SU-DHL-6 (cell line): ENCODE measurements around the gene EIF1AX.
"Not testable (repeated sequence)": the region's sequence is repeated elsewhere in the genome, so short reads cannot be mapped to it uniquely, and the experiment has no call there.

Source experiments
- H2AFZ ChIP-seq: fragments of 200-600 bp; sonication (generic); 2 replicates; pipeline ENCODE4 v1.6.1; 2014; ENCODE audit warnings: low read depth, mild to moderate bottlenecking, moderate library complexity, mixed read lengths, antibody characterized with exemption, low read length; ENCODE audit not compliant: severe bottlenecking
- H3F3A ChIP-seq: fragments of 200-600 bp; shearing (Covaris generic); 2 replicates; pipeline ENCODE4 v1.6.0; 2016; ENCODE audit warnings: antibody characterized with exemption, mild to moderate bottlenecking; ENCODE audit not compliant: insufficient read depth
- H3K27ac ChIP-seq: fragments of 200-600 bp; sonication (generic); 2 replicates; pipeline ENCODE4 v1.5.1; 2016; ENCODE audit warnings: low read depth, mild to moderate bottlenecking, low read length, moderate library complexity, mixed read lengths
- H3K27me3 ChIP-seq: fragments of 200-600 bp; sonication (generic), shearing (Covaris generic); 2 replicates; pipeline ENCODE4 v1.6.0; 2014; ENCODE audit warnings: mild to moderate bottlenecking, low read length
- H3K36me3 ChIP-seq: fragments of 200-600 bp; sonication (generic); 2 replicates; pipeline ENCODE4 v1.6.1; 2014; ENCODE audit warnings: mild to moderate bottlenecking, low read length, mixed read lengths
- H3K4me2 ChIP-seq: fragments of 300-600, 200-600 bp; shearing (Covaris generic), sonication (generic); 2 replicates; pipeline ENCODE4 v1.6.0; 2014; ENCODE audit warnings: low read length, low read depth, mild to moderate bottlenecking; ENCODE audit not compliant: poor library complexity, severe bottlenecking
- H3K4me3 ChIP-seq: fragments of 200-600 bp; sonication (generic); 2 replicates; pipeline ENCODE4 v1.5.1; 2014; ENCODE audit warnings: antibody characterized with exemption, low read length, mild to moderate bottlenecking, mixed read lengths; ENCODE audit not compliant: insufficient read depth, poor library complexity, severe bottlenecking
- H3K79me2 ChIP-seq: fragments of 200-600 bp; sonication (generic); 2 replicates; pipeline ENCODE4 v1.6.1; 2014; ENCODE audit warnings: mild to moderate bottlenecking, low read length, moderate library complexity; ENCODE audit not compliant: insufficient read depth
- H3K9ac ChIP-seq: fragments of 200-600 bp; sonication (generic); 2 replicates; pipeline ENCODE4 v1.7.0; 2014; ENCODE audit warnings: mild to moderate bottlenecking, low read length
- H3K9me2 ChIP-seq: fragments of 200-600 bp; sonication (generic); replicated peaks from 2 replicates; pipeline ENCODE4 v1.6.1; 2014; ENCODE audit warnings: low read length; ENCODE audit not compliant: insufficient read depth
- H3K9me3 ChIP-seq: fragments of 200-600 bp; sonication (generic); 2 replicates; pipeline ENCODE4 v1.6.1; 2014; ENCODE audit warnings: low read length, mixed read lengths; ENCODE audit not compliant: insufficient read depth
- H4K20me1 ChIP-seq: fragments of 200-600 bp; sonication (generic); 2 replicates; pipeline ENCODE4 v1.6.1; 2014; ENCODE audit warnings: low read depth, mild to moderate bottlenecking, antibody characterized with exemption, low read length, moderate library complexity, mixed read lengths
- CTCF ChIP-seq: fragments of 200-600 bp; sonication (generic); IDR thresholded peaks from one replicate; pipeline ENCODE4 v1.5.1; 2017; ENCODE audit warnings: antibody characterized with exemption, mild to moderate bottlenecking, low read length, moderate library complexity; ENCODE audit not compliant: insufficient read depth, poor library complexity, severe bottlenecking
- EZH2phosphoT487 ChIP-seq: fragments of 200-600 bp; sonication (generic), shearing (Covaris generic); conservative IDR thresholded peaks from 2 replicates; pipeline ENCODE4 v1.6.1; 2018; ENCODE audit warnings: mild to moderate bottlenecking, antibody characterized with exemption, low read length, moderate library complexity, mixed read lengths

The EIF1AX gene

GRCh38 chrX:20171887-20172286 is 30.2 kb upstream of the EIF1AX start:
- no peaks in the 10 kb centered on the region for H3K36me3 ChIP-seq

GRCh38 chrX:20162516-20162915 is 20.9 kb upstream of the EIF1AX start:
- not testable (repeated sequence) for H3K9ac ChIP-seq, H3K27me3 ChIP-seq, H3F3A ChIP-seq, H3K9me2 ChIP-seq, H3K9me3 ChIP-seq, H3K4me3 ChIP-seq, H3K4me2 ChIP-seq, H3K27ac ChIP-seq, H4K20me1 ChIP-seq, H2AFZ ChIP-seq, H3K36me3 ChIP-seq, H3K79me2 ChIP-seq

More at GRCh38 chrX:20171887-20172286, 30.2 kb upstream of the EIF1AX start:
- H3K9me2 ChIP-seq = no peaks in the 10 kb centered on the region
- H3K4me2 ChIP-seq = no peak overlapping the region
- H3K79me2 ChIP-seq = no peaks in the 10 kb centered on the region
- H4K20me1 ChIP-seq = no peaks in the 10 kb centered on the region
- H3K9me3 ChIP-seq = no peaks in the 10 kb centered on the region
- H3K4me3 ChIP-seq = no peak overlapping the region
- H3K27me3 ChIP-seq = no peaks in the 10 kb centered on the region
- no peak overlapping the region for H2AFZ ChIP-seq
- TF ChIP-seq EZH2phosphoT487 (no peak), CTCF (no peak)
- H3K27ac ChIP-seq = no peak overlapping the region
- no peak overlapping the region for H3K9ac ChIP-seq
- no peaks in the 10 kb centered on the region for H3F3A ChIP-seq

GRCh38 chrX:20159797-20160385 is 18.3 kb upstream of the EIF1AX start:
- no peak overlapping the region for H3K9ac ChIP-seq
- no peaks in the 10 kb centered on the region for H3K9me2 ChIP-seq
- H3K4me2 ChIP-seq = no peak overlapping the region
- TF ChIP-seq CTCF (no peak), EZH2phosphoT487 (no peak)
- H3F3A ChIP-seq = no peaks in the 10 kb centered on the region
- no peaks in the 10 kb centered on the region for H3K79me2 ChIP-seq
- H3K27ac ChIP-seq = no peak overlapping the region
- H2AFZ ChIP-seq = no peak overlapping the region
- H3K27me3 ChIP-seq = no peaks in the 10 kb centered on the region
- H3K4me3 ChIP-seq = no peak overlapping the region
- H3K9me3 ChIP-seq = no peaks in the 10 kb centered on the region
- no peaks in the 10 kb centered on the region; the same call in 1 of the 2 replicates for H3K36me3 ChIP-seq
- no peaks in the 10 kb centered on the region for H4K20me1 ChIP-seq

- Histone ChIP-seq H3K27me3 (no peaks in the 10 kb centered on the region), H3K79me2 (no peaks in the 10 kb centered on the region), H2AFZ (no peak overlapping the region), H3K4me3 (no peak overlapping the region), H3F3A (no peaks in the 10 kb centered on the region), H3K4me2 (no peak overlapping the region), H3K27ac (no peak overlapping the region), H3K9me2 (no peaks in the 10 kb centered on the region), H3K9me3 (no peaks in the 10 kb centered on the region), H3K36me3 (no peaks in the 10 kb centered on the region; the same call in 1 of the 2 replicates), H3K9ac (no peak overlapping the region), H4K20me1 (no peaks in the 10 kb centered on the region)
- no peak for TF ChIP-seq CTCF
- no peak for TF ChIP-seq EZH2phosphoT487
Measured at GRCh38 chrX:20151689-20152088, 10.1 kb upstream of the EIF1AX start.
